ENCODE results near the gene IRF9.

Gene IRF9

DNA sequence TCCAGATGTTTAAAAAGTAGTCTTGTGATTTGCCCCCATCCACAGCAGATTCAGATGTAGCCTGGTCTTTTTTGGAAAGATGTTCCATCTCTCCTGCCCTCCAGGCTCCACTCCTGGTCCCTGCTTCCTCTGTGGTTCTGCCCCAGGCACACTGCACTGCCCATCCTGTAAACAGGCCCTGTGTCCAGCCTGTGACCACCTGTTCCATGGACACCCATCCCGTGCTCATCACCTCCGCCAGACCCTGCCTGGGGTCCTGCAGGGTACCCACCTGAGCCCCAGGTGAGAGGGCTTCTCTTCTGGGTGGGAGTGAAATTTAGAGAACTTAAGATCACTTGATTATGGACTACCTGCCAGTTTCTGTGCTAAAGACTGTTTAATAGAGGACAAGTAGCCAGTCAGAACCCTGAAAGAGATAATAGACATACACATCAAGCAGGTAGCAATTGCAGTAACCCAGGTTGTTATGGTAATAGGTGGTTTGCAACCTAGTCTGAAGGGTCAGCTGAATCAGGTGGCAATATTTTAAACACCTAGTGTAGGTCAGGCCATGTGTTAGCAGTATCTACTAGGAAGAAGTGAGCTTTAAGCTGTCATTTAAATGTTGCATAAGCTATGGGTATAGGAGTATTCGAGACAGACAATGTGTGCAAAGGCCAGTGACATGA is 11.6 kb upstream of the IRF9 start:
- no peak for DNase-seq

DNA sequence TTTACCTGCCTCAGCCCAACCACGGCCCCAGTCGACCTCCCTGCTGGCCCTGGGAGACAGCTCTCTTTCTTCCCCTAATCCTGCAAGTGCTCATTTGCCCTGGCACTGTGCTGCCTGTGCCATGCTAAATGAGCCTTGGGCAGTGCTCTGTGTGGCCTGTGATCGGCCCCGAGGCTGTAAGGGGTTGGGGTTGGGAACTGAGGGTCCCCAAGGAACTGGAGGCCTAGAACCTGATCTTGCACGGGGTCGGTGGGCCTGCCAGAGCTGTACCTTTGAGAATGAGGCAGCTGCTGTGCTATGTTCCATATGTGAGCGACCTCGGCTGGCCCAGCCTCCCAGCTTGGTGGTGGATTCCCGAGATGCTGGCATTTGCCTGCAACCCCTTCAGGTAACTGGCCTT is 11.0 kb upstream of the IRF9 start:
- no peak for DNase-seq

DNA sequence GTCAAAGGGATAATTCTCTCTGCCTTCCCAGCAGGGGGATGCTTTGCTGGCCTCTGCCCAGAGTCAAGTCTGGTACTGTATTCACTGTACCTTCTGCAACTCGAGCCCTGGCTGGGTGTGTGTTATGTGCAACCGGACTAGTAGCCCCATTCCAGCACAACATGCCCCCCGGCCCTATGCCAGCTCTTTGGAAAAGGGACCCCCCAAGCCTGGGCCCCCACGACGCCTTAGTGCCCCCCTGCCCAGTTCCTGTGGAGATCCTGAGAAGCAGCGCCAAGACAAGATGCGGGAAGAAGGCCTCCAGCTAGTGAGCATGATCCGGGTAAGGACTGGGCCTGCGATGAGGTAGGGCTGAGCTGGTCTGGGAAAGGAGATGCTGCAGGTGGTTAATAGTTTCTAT is 10.5 kb upstream of the IRF9 start:
- DNase-seq = no peak

DNA sequence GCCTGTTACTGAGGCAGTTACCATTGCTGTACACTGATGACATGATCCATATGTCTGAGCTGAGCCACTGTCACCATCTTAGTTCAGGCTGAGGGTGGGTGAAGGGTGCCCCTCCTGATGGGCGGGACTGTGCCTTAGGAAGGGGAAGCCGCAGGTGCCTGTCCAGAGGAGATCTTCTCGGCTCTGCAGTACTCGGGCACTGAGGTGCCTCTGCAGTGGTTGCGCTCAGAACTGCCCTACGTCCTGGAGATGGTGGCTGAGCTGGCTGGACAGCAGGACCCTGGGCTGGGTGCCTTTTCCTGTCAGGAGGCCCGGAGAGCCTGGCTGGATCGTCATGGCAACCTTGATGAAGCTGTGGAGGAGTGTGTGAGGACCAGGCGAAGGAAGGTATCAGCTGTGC is 10.1 kb upstream of the IRF9 start:
- DNase-seq = no peak

DNA sequence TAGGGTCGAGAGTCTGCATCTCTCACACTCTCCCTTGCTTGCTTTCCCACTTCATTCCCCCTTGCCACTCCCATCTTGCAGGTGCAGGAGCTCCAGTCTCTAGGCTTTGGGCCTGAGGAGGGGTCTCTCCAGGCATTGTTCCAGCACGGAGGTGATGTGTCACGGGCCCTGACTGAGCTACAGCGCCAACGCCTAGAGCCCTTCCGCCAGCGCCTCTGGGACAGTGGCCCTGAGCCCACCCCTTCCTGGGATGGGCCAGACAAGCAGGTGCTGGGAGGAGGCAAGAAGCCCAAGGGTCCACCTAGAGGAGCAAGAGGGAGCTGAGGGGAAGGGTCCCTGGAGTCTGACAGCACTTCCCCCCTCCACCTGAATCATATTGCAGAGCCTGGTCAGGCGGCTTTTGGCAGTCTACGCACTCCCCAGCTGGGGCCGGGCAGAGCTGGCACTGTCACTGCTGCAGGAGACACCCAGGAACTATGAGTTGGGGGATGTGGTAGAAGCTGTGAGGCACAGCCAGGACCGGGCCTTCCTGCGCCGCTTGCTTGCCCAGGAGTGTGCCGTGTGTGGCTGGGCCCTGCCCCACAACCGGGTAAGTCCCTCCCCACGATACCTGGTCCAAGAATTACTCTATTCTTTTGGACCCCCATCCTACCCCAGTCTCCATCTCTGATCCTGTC is 9.5 kb upstream of the IRF9 start:
- no peak for DNase-seq

DNA sequence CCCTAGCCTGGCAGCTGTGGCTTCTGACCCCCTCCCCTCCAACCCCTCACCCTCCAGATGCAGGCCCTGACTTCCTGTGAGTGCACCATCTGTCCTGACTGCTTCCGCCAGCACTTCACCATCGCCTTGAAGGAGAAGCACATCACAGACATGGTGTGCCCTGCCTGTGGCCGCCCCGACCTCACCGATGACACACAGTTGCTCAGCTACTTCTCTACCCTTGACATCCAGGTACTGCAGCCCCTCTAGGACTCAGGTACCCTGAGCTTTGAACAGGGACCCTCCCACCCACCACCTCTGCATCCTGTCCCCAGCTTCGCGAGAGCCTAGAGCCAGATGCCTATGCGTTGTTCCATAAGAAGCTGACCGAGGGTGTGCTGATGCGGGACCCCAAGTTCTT is 6.0 kb upstream of the IRF9 start:
- DNase-seq = no peak

DNA sequence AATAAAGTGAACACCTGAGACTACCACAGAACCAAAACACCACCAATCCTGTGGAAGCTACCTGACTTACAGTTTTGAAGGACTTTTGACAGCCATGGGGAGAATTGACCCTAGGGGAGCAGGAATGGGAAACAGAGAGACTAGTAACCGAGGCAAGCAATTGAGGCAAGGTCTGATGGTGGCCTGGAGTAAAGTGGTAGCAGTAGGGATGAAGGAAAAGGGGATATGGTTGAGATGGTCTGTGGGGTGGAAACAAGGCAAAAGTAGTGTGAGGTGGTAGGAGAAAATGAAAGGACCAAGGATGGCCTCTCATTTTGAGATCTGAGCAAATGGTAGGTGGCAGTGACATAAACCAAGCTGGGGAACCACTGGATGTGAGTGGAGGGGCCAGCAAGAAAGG is 4.2 kb upstream of the IRF9 start:
- DNase-seq = no peak

DNA sequence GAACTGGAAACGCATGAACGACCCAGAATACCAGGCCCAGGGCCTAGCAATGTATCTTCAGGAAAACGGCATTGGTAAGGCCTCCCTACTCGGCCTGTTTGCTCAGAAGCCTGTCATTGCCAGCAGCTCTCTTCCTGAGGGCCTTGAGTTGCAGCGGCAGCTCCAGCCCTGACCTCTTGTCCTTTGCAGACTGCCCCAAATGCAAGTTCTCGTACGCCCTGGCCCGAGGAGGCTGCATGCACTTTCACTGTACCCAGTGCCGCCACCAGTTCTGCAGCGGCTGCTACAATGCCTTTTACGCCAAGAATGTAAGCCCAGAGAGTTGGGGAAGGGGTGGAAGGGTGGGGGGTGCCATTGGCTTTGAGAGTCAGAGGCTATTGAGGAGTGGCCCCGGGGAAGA is 3.7 kb upstream of the IRF9 start:
- no peak for DNase-seq

DNA sequence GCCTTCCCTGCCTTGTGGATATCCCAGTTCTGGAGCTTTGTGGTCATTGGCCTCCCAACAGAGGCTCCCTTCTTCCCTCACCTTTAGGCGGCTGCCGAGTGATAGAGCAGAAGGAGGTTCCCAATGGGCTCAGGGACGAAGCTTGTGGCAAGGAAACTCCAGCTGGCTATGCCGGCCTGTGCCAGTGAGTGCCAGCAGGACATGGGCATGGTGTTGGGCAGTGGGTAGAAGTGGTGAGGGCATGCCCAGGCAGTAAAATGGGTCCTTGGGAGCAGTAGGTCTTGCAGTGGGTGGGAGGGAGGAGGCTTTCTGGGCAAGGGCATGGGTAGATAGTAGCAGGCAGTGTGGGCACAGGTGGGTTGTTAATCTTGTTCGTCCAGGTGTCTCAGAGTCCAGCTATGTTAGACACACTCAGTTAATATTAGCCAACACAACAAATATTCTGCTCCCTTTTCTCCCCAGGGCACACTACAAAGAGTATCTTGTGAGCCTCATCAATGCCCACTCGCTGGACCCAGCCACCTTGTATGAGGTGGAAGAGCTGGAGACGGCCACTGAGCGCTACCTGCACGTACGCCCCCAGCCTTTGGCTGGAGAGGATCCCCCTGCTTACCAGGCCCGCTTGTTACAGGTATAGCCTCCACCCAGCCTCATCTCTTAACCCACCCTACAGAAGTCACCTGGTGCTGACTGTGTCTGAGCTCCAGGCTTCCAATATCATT is 1.1 kb upstream of the IRF9 start:
- no peak for DNase-seq

DNA sequence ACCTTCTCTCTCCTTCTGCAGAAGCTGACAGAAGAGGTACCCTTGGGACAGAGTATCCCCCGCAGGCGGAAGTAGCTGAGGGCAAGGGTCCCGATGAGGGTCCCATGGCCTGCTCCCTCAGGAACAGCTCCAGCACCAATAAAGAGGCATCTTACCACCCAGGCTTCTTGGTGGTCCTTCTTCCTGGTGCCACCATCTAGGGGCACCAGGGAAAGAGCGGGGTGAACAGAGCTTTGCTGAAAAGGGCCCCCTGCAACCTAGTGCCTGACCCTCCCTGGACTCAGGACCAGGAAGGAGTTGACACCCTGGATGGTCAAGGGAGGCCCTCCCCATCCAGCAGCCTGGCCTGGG is 591 bp upstream of the IRF9 start:
- DNase-seq = no peak

DNA sequence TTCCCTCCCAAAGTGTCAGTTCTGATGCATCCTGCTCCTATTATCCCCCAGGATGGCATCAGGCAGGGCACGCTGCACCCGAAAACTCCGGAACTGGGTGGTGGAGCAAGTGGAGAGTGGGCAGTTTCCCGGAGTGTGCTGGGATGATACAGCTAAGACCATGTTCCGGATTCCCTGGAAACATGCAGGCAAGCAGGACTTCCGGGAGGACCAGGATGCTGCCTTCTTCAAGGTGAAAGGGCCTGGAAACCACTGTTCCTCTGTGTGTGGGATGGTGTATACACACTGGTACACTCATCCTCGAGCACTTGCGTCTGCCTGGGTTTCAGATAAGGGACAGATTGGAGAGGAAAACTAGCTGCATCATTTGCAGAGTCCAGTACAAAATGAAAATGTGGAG is 1.0 kb downstream of the IRF9 start:
- DNase-seq = no peak

DNA sequence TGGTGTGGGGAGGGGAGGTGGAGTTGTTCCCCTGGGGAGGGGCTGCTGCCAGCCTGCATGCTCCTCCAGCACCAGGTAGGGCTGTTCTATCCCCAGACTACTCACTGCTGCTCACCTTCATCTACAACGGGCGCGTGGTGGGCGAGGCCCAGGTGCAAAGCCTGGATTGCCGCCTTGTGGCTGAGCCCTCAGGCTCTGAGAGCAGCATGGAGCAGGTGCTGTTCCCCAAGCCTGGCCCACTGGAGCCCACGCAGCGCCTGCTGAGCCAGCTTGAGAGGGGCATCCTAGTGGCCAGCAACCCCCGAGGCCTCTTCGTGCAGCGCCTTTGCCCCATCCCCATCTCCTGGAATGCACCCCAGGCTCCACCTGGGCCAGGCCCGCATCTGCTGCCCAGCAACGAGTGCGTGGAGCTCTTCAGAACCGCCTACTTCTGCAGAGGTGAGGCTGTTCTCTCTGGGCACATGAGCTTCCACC is 3.5 kb downstream of the IRF9 start:
- DNase-seq = no peak

DNA sequence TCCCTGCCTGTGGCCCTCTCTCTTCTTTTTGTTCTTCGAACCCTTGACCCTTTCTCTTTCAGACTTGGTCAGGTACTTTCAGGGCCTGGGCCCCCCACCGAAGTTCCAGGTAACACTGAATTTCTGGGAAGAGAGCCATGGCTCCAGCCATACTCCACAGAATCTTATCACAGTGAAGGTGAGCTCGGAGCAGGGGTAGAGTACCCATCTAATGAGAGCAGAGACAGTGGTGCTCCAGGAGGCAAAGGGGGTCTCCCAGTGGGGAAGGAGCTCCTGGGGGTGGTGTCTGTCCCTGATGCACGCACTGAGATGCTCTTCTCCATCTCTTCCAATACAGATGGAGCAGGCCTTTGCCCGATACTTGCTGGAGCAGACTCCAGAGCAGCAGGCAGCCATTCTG is 4.7 kb downstream of the IRF9 start:
- DNase-seq = no peak

DNA sequence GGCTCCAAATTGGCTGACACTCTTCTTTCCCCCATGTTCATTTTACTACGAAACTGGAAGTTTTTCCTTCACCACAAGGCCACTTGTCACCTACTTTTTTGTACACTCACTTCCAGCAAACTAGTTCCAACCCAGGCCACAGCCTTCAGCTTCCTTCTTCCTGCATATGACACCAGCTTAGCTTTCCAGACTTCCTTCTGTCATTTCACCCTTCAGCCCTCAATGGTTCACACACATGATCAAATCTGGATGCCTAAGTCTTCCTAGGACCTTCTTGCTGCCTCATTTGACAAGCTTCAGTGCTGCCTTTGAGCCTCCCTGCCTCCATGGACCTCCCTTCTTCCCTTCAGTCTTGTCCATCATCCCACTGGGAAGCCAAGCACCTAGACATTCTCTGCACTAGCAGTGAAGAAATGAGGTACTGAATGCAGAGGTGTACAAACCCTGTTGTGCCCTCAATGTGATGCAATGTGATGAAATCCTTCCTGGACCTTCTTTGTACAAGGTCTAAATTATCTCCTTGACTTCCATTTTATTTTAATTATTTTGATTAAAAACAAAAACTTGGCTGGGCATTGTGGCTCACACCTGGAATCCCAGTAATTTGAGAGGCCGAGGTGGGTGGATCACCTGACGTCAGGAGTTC is 6.5 kb downstream of the IRF9 start:
- no peak for DNase-seq

DNA sequence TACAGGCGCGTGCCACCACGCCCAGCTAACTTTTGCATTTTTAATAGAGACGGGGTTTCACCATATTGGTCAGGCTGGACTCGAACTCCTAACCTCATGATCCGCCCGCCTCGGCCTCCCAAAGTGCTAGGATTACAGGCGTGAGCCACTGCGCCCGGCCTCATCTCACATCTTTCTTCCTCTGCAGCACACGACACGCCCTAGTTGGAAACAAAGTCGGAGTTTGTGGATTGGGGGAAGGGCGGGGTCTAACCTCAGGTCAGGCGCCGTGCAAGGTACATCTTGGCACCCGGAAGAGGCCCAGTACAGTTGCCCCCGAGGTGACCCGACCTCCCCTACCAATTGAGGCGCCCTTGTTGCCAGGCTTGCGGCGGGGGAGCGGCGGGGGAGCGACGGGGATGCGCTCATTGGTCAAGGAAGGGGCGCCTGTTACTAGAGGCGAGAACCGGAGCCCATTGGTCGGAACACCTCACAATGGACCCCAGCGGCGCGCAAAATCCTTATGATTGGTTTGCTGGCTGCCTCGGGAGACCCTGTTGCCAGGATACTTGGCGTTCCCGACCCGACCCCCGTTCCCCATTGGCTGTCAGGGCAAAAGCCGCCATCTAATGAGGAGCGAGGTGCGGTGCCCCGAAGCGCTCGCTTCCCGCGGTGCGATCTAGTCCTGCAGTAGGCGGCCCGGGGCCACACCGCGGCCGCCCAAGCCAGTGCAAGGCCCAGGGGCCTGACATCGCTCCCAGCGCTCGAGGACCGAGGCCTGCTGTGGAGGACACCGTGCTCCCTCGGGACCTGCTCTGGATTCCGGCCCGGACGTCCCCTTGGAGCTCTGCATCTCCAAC is 10.6 kb downstream of the IRF9 start, which contains the start of gene REC8:
Gene REC8, plus strand, starts transcription at position 659 of the 839 bp plus-strand sequence. CDS start 473 bp downstream, outside the sequence.
- DNase-seq = peak in 3 of 4 experiments; percentile 27 to 65 (median 60)

DNA sequence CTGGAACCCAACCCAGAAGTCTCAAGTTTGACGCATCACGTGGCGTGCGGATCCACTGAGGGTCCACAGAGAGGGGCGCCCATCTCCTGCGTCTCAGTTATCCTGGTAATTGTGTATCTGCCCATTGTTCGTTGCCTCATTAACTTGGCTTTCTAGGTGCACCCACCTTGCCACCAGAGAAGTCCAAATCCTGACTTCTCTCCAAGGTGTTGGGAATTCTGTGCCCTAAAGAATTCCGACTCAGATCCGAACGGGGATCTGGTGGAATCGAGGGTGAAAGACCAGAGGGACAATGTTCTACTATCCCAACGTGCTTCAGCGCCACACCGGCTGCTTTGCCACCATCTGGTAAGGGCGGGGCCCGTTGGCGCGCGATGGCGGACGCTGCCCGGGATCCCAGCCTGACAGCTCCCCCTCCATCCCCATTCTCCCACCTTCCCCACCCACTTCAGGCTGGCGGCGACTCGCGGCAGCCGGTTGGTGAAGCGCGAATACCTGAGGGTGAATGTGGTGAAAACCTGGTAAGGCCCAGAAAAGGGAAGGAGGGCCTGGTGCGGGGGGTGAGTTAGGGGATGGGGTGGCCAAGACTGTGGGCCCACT is 11.3 kb downstream of the IRF9 start:
- DNase-seq = no peak

DNA sequence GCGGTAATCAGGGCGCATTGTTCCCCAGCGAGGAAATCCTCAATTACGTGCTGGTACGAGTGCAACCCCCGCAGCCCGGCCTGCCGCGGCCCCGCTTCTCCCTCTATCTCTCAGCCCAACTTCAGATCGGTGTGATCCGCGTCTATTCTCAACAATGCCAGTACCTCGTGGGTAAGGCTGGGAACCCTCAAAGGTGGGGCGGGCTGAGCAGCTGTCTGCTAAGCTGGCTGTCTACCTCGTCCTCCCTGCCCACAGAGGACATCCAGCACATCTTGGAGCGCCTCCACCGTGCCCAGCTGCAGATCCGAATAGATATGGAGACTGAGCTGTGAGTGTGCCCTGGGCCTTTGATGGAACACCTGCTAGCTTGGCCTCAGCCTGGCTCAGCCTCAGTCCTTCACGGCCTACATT is 11.8 kb downstream of the IRF9 start:
- DNase-seq = no peak

DNA sequence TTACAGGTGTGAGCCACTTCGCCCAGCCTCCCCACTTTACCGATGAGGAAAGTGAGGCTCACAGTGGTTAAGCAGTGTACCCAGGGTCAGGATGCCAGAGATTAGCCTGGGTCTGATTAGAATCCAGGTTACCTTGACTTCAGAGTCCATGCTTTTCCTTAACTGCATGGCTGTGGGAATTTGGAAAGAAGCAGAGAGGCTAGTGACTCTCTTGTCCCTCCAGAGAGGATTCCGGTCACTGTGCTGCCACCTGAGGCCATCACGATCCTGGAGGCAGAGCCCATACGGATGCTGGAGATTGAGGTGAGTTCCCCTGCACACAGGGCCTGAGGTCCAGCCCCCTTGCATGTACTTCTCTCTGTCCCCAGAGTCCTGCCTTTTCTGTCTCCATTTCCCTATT is 15.5 kb downstream of the IRF9 start:
- DNase-seq = no peak

DNA sequence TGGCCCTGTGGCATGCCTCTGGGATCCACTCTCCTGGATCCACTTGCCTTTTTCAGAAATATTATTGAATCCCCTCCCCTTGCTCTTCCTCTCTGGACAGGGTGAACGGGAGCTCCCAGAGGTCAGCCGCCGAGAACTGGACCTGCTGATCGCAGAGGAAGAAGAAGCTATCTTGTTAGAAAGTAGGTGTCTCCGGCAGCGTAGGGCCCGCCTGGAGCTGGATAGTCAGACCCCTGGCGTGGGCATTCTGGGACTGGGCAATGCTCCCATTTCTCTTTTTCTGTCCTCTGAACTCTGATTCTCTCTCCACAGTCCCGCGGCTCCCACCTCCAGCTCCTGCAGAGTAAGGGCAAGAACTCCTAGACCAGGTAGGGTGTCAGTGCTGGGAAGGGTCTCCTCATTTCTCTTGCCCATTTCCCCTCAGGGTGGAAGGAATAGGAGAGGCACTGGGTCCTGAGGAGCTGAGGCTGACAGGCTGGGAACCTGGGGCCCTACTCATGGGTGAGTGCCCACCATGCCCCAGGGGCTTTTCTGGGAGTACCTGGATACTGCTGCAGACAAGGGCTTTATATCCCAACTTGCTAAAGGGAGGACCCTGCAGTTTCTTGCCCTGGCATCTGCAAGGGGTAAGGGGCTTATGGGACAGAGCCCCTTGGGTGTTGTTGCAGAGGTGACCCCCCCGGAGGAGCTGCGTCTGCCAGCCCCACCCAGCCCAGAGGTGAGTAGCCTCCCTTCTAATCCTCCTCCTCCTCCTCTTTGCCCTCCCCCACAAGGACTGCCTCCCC is 16.2 kb downstream of the IRF9 start:
- no peak for DNase-seq

DNA sequence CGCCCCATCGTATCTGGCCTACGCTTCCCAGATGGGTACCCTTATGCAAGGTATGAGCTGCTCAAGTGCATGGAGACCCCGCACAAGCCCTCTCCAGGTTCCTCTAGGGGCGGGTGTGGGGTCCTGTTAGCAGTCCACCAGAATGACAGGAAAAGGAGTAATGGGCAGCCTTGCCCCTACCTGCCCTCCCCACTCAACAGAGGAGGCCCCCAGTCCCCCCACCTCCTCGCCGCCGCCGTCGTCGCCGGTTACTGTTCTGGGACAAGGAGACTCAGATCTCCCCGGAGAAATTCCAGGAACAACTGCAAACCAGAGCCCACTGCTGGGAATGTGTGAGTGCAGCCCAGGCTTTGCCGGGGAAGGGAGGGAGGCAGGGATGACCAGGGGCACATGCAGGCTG is 16.8 kb downstream of the IRF9 start:
- no peak for DNase-seq

DNA sequence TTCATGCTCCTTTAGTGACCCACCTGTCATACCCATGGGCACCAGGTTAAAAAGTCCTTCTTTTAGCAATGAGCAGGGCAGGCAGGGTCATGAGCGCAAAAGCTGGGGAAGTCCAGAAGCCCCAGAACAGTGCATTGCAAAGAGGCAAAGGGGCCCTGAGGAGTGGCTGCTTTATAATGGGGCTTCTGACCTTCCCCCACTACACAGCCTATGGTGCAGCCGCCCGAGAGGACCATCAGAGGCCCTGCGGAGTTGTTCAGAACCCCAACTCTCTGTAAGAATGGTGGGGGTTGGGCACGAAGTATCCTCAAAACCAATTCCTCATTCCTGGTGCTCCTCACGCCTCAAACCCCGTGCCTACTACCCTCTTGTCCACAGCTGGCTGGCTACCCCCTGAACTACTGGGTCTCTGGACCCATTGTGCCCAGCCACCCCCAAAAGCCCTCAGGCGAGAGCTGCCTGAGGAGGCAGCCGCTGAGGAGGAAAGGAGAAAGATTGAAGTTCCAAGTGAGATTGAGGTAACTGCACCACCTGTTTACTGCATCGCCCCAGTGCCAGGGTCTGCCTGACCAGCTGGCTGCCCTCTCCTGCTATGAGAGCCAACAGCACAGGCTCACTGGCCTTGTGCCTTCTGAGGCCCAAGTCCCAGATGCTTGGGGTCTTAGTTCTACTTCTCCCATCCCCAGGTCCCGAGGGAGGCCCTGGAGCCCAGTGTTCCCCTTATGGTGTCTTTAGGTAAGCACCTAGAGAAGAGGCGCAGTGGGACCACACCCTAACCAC is 17.5 kb downstream of the IRF9 start:
- no peak for DNase-seq

Data from activated naive CD4-positive, alpha-beta T cell (primary cell).